ENCODE results near the gene ATXN2.

- TF ChIP-seq, protein P1, sequence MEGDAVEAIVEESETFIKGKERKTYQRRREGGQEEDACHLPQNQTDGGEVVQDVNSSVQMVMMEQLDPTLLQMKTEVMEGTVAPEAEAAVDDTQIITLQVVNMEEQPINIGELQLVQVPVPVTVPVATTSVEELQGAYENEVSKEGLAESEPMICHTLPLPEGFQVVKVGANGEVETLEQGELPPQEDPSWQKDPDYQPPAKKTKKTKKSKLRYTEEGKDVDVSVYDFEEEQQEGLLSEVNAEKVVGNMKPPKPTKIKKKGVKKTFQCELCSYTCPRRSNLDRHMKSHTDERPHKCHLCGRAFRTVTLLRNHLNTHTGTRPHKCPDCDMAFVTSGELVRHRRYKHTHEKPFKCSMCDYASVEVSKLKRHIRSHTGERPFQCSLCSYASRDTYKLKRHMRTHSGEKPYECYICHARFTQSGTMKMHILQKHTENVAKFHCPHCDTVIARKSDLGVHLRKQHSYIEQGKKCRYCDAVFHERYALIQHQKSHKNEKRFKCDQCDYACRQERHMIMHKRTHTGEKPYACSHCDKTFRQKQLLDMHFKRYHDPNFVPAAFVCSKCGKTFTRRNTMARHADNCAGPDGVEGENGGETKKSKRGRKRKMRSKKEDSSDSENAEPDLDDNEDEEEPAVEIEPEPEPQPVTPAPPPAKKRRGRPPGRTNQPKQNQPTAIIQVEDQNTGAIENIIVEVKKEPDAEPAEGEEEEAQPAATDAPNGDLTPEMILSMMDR (IDR thresholded peaks at IDR 0.05) = no peak
- no peak for TF ChIP-seq ZFX (IDR thresholded peaks at IDR 0.05; ENCODE audit: borderline replicate concordance)
These were observed 189.7 kb downstream of the ATXN2 start for GRCh38 chr12:111409403-111409779.
